Osteocyte (in vitro differentiated cells): Measurements from ENCODE around the gene ST7. TPM values are rescaled to one million over a fixed set of nuclear protein-coding genes. Genes with fewer than 3 reads are reported as not detected.

Experiments
- DNase-seq: peaks from one replicate; pipeline ENCODE4 v3.0.0; 2021; ENCODE audit warnings: mixed read lengths; ENCODE audit not compliant: unreplicated experiment; ENCODE audit errors: extremely low spot score
- H3K27ac Mint-ChIP-seq: one replicate; pipeline ENCODE4 v1.8.0; 2021; ENCODE audit warnings: mild to moderate bottlenecking, mixed read lengths; ENCODE audit not compliant: unreplicated experiment
- H3K27me3 Mint-ChIP-seq: one replicate; pipeline ENCODE4 v1.8.0; 2021; ENCODE audit warnings: mixed read lengths; ENCODE audit not compliant: unreplicated experiment
- H3K36me3 Mint-ChIP-seq: one replicate; pipeline ENCODE4 v1.8.0; 2021; ENCODE audit warnings: mixed read lengths; ENCODE audit not compliant: unreplicated experiment
- H3K4me1 Mint-ChIP-seq: one replicate; pipeline ENCODE4 v1.8.0; 2021; ENCODE audit warnings: mixed read lengths; ENCODE audit not compliant: unreplicated experiment
- H3K4me3 Mint-ChIP-seq: one replicate; pipeline ENCODE4 v1.8.0; 2021; ENCODE audit warnings: mild to moderate bottlenecking, moderate library complexity, mixed read lengths; ENCODE audit not compliant: unreplicated experiment
- H3K9me3 Mint-ChIP-seq: one replicate; pipeline ENCODE4 v1.8.0; 2021; ENCODE audit warnings: mixed read lengths; ENCODE audit not compliant: unreplicated experiment
- total RNA-seq: library from RNA; stranded (reverse); gene quantifications from 2 replicates; pipeline ENCODE4 v1.2.1, GENCODE V29; 2021
- TF ChIP-seq, protein P1 (sequence below): fragments of 200-600 bp; sonication (generic); IDR thresholded peaks from 2 replicates; pipeline ENCODE4 v1.5.0; 2021; ENCODE audit warnings: antibody characterized with exemption, mild to moderate bottlenecking, moderate library complexity

Gene ST7
- total RNA-seq, 1 donor from 2014 or later = 68.5 TPM

GRCh38 chr7:117247809-117248208, 294.5 kb downstream of the ST7 start:
- peaks cover 2% of the 10 kb centered on the region for H3K36me3 Mint-ChIP-seq
- peaks cover 18% of the 10 kb centered on the region for H3K9me3 Mint-ChIP-seq
- H3K4me3 Mint-ChIP-seq = no peak overlapping the region
- DNase-seq = no peak
- H3K27me3 Mint-ChIP-seq = no peaks in the 10 kb centered on the region
- H3K4me1 Mint-ChIP-seq = peaks cover 14% of the 10 kb centered on the region
- TF ChIP-seq, protein P1, sequence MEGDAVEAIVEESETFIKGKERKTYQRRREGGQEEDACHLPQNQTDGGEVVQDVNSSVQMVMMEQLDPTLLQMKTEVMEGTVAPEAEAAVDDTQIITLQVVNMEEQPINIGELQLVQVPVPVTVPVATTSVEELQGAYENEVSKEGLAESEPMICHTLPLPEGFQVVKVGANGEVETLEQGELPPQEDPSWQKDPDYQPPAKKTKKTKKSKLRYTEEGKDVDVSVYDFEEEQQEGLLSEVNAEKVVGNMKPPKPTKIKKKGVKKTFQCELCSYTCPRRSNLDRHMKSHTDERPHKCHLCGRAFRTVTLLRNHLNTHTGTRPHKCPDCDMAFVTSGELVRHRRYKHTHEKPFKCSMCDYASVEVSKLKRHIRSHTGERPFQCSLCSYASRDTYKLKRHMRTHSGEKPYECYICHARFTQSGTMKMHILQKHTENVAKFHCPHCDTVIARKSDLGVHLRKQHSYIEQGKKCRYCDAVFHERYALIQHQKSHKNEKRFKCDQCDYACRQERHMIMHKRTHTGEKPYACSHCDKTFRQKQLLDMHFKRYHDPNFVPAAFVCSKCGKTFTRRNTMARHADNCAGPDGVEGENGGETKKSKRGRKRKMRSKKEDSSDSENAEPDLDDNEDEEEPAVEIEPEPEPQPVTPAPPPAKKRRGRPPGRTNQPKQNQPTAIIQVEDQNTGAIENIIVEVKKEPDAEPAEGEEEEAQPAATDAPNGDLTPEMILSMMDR = no peak
- no peak overlapping the region for H3K27ac Mint-ChIP-seq

DNA sequence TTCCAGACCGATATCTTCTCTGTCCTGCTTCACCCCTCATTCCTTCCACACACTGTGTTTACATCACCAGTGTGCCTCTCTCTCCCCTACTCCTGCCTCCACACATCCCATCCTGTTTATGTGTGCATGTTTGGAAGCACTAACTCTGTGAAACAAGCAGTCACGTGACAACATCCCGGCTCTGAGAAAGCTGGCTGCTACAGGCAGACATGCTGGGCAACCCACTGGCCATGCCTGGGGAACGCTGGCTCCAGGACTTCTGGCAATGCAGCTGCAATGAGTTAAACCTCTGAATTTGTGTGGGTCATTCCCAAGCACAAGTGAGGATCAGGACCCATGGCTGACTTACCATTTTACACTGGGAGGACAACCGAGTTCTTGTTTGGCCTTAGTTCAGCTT, 295.5 kb downstream of the ST7 start:
- no peak overlapping the region for H3K4me3 Mint-ChIP-seq
- no peaks in the 10 kb centered on the region for H3K27me3 Mint-ChIP-seq
- no peak for DNase-seq
- TF ChIP-seq, protein P1 = no peak
- H3K36me3 Mint-ChIP-seq = peaks cover 2% of the 10 kb centered on the region
- peaks cover 14% of the 10 kb centered on the region for H3K4me1 Mint-ChIP-seq
- no peak overlapping the region for H3K27ac Mint-ChIP-seq
- H3K9me3 Mint-ChIP-seq = peaks cover 18% of the 10 kb centered on the region

DNA sequence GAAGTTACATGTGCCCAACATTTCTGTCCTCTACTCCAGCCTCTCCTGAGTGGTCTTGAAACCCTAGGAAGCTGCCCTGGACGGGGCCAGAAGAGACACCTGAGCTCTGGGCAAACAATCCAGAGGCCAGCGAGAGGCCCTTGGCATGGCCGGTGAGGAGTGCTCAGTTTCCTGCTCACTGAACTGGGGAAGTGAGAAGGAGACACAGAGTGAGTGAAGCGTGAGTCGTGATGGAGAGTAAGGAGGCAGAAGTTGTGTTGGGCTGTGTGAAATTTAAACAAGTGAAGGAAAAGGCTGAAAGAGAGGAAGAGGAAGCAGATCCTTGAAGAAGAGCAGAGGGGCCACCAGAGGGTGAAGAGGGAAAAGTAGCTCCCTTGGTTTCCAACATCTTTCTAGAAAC, 296.4 kb downstream of the ST7 start:
- Mint-ChIP-seq H3K4me1 (peaks cover 14% of the 10 kb centered on the region), H3K36me3 (no peaks in the 10 kb centered on the region), H3K27ac (no peak overlapping the region), H3K4me3 (no peak overlapping the region), H3K9me3 (peaks cover 15% of the 10 kb centered on the region), H3K27me3 (no peaks in the 10 kb centered on the region)
- TF ChIP-seq, protein P1 = no peak
- no peak for DNase-seq

GRCh38 chr7:117250245-117250644, 296.9 kb downstream of the ST7 start:
- TF ChIP-seq, protein P1 = no peak
- Mint-ChIP-seq H3K27ac (no peak overlapping the region), H3K36me3 (no peaks in the 10 kb centered on the region), H3K4me1 (peaks cover 14% of the 10 kb centered on the region), H3K9me3 (peaks cover 14% of the 10 kb centered on the region), H3K4me3 (no peak overlapping the region), H3K27me3 (no peaks in the 10 kb centered on the region)
- DNase-seq = no peak

DNA sequence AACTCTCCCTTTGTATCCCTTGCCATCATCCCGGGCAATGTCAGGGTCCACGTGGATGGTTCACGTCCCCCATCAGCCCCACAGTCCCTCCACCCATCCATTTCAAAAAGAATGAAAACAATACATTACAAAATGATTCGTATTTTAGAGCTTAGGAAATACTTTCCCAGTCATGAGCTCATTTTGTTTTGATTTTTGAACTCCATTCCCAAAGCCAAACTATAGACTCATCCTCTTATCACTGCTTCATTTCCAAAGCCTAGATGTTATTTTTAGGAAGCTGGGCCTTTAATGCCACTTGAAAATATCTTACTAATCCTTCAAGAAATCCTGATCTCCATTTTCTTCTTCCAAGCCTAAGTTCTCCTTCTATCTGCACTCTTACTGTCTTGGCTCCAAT, 297.5 kb downstream of the ST7 start:
- TF ChIP-seq, protein P1 = no peak
- Mint-ChIP-seq H3K9me3 (peaks cover 8% of the 10 kb centered on the region), H3K36me3 (no peaks in the 10 kb centered on the region), H3K4me3 (no peak overlapping the region), H3K4me1 (peaks cover 14% of the 10 kb centered on the region), H3K27ac (no peak overlapping the region), H3K27me3 (no peaks in the 10 kb centered on the region)
- no peak for DNase-seq
